C4-2B (cell line): Measurements from ENCODE around the gene B4GALNT4.

Experiments
- H3K27ac ChIP-seq: fragments of 450-650 bp; 2 replicates; pipeline ENCODE4 v1.5.1; 2017
- CTCF ChIP-seq: fragments of 450-650 bp; conservative IDR thresholded peaks from 2 replicates; pipeline ENCODE4 v1.5.1; 2017; ENCODE audit warnings: mild to moderate bottlenecking
- ZFX ChIP-seq: fragments of 450-650 bp; IDR thresholded peaks from 2 replicates; pipeline ENCODE4 v1.6.1; 2017

B4GALNT4 gene

GRCh38 chr11:377174-377865, 8.0 kb downstream of the B4GALNT4 start:
- no peak overlapping the region for H3K27ac ChIP-seq
- no peak for TF ChIP-seq ZFX
- TF ChIP-seq CTCF, result no peak

- no peak overlapping the region for H3K27ac ChIP-seq
- TF ChIP-seq ZFX, result no peak
- no peak for TF ChIP-seq CTCF
These were observed 8.7 kb downstream of the B4GALNT4 start for GRCh38 chr11:377883-378500.

GRCh38 chr11:379205-380094, 10.2 kb downstream of the B4GALNT4 start:
- no peak overlapping the region for H3K27ac ChIP-seq
- TF ChIP-seq CTCF, result no peak
- no peak for TF ChIP-seq ZFX

GRCh38 chr11:380095-380480, 10.8 kb downstream of the B4GALNT4 start:
- no peak for TF ChIP-seq ZFX
- TF ChIP-seq CTCF, result no peak
- no peak overlapping the region for H3K27ac ChIP-seq

- no peak overlapping the region for H3K27ac ChIP-seq
- TF ChIP-seq CTCF (no peak), ZFX (no peak)
These were observed 11.2 kb downstream of the B4GALNT4 start for GRCh38 chr11:380491-380890.

GRCh38 chr11:380996-381395, 11.7 kb downstream of the B4GALNT4 start:
- H3K27ac ChIP-seq, result no peak overlapping the region
- TF ChIP-seq CTCF (no peak), ZFX (no peak)
